Right ventricle myocardium inferior (tissue), 1 donor: ENCODE measurements around the gene FOXF1. TPM values are rescaled to one million over a fixed set of nuclear protein-coding genes. Genes with fewer than 3 reads are reported as not detected.
A peak's percentile ranks its signal among the peaks of the same experiment; 100 is the strongest.

Experiments
- ATAC-seq: fragments of 200-7000 bp; cut with Tn5 transposase; one replicate; pipeline ENCODE4 v1.9.1; 2020; ENCODE audit warnings: mild to moderate bottlenecking, moderate library complexity
- DNase-seq: peaks from one replicate; pipeline ENCODE4 v3.0.0; 2021; ENCODE audit errors: missing footprints
- intact Hi-C: fragments of 100-400 bp; cut with DNase I; formaldehyde crosslinking; loops from one replicate; pipeline ENCODE4 v1.11.0; 2022
- total RNA-seq: library from RNA; stranded (reverse); fragmentation: NEBNext Ultra II Directional; extraction: Animal tissue kit (Norgen Biotek cat#: 25700); gene quantifications from one replicate; pipeline ENCODE4 v1.2.1, GENCODE V29; 2021
- donor health status: DM: no; HTN: yes; CAD: no; lungs with severe emphysema.

Gene FOXF1
- total RNA-seq, 1 donor from 2014 or later = 0.05 TPM

- intact Hi-C loops = loop anchor here (1.0 to 5.0 kb wide), 3 partner anchors 499 to 734 kb away; no protein-coding TSS in a partner anchor
- DNase-seq = peak; percentile 92
- ATAC-seq = peak; percentile 71
These were observed 53.4 kb downstream of the FOXF1 start for GRCh38 chr16:86563469-86564345.

Other genes starting within 250 kb of the FOXF1 start
- gene MTHFSD, start 44.7 kb downstream of the FOXF1 start, total RNA-seq = 10.0 TPM
- gene FOXC2, start 56.3 kb downstream of the FOXF1 start, total RNA-seq = 1.4 TPM
- gene FOXL1, start 68.0 kb downstream of the FOXF1 start, total RNA-seq = 0.60 TPM